OCI-LY7 (cell line): ENCODE measurements around the gene FRMPD1. TPM values are rescaled to one million over a fixed set of nuclear protein-coding genes. Genes with fewer than 3 reads are reported as not detected.

Experiments
- BruUV-seq: library from RNA; stranded (reverse); fragments of 400-500 nt; replicated peaks from 2 replicates; lab custom pipeline; 2021; lab: Mats Ljungman, UMichigan
- CTCF ChIA-PET: fragments of 300-600 bp; sonication (Branson Sonifier 250); formaldehyde crosslinking; loops from one replicate; lab custom pipeline; 2022; ENCODE audit warnings: antibody characterized with exemption; ENCODE audit not compliant: unreplicated experiment; lab: Charles Lee
- POLR2A ChIA-PET: fragments of 300-600 bp; sonication (Branson Sonifier 250); formaldehyde crosslinking; loops from one replicate; lab custom pipeline; 2022; ENCODE audit warnings: antibody characterized with exemption; lab: Charles Lee
- DNase-seq: peaks from one replicate; pipeline ENCODE4 v3.0.0-alpha.2; 2015; ENCODE audit warnings: low spot score
- H2AFZ ChIP-seq: fragments of 200-600 bp; sonication (generic), shearing (Covaris generic); 2 replicates; pipeline ENCODE4 v1.6.1; 2014; ENCODE audit warnings: mild to moderate bottlenecking, antibody characterized with exemption, low read length, moderate library complexity
- H3K27ac ChIP-seq: fragments of 200-600 bp; sonication (generic); 2 replicates; pipeline ENCODE4 v1.5.1; 2014; ENCODE audit warnings: mixed run types, low read depth, mild to moderate bottlenecking, moderate library complexity, low read length, inconsistent platforms; ENCODE audit not compliant: poor library complexity, severe bottlenecking
- H3K36me3 ChIP-seq: fragments of 200-600 bp; sonication (generic); 2 replicates; pipeline ENCODE4 v1.6.1; 2014; ENCODE audit warnings: mild to moderate bottlenecking, antibody characterized with exemption, low read length, moderate library complexity, mixed read lengths; ENCODE audit not compliant: insufficient read depth
- H3K4me1 ChIP-seq: fragments of 200-600 bp; sonication (generic); 2 replicates; pipeline ENCODE4 v1.5.1; 2014; ENCODE audit warnings: mild to moderate bottlenecking, low read length; ENCODE audit not compliant: insufficient read depth, poor library complexity, severe bottlenecking
- H3K4me2 ChIP-seq: fragments of 200-600 bp; sonication (generic); 2 replicates; pipeline ENCODE4 v1.6.1; 2014; ENCODE audit warnings: mild to moderate bottlenecking, low read length
- H3K4me3 ChIP-seq: fragments of 200-600 bp; sonication (generic); 2 replicates; pipeline ENCODE4 v1.5.1; 2014; ENCODE audit warnings: mild to moderate bottlenecking, low read depth, low read length; ENCODE audit not compliant: poor library complexity, severe bottlenecking
- H3K79me2 ChIP-seq: fragments of 200-600 bp; sonication (generic); 2 replicates; pipeline ENCODE4 v1.6.1; 2016; ENCODE audit warnings: low read depth, mild to moderate bottlenecking, low read length, moderate library complexity, mixed read lengths; ENCODE audit not compliant: insufficient read depth
- H3K9me2 ChIP-seq: fragments of 200-600 bp; sonication (generic); 2 replicates; pipeline ENCODE4 v1.6.1; 2016; ENCODE audit warnings: mild to moderate bottlenecking, low read length, mixed read lengths; ENCODE audit not compliant: insufficient read depth
- H3K9me3 ChIP-seq: fragments of 200-600 bp; sonication (generic); 2 replicates; pipeline ENCODE4 v1.6.1; 2014; ENCODE audit warnings: mild to moderate bottlenecking, mixed run types, low read length, mixed read lengths
- H4K20me1 ChIP-seq: fragments of 200-600 bp; sonication (generic); 2 replicates; pipeline ENCODE4 v1.6.1; 2014; ENCODE audit warnings: mild to moderate bottlenecking, antibody characterized with exemption, low read length, moderate library complexity, mixed read lengths; ENCODE audit not compliant: insufficient read depth
- CTCF ChIP-seq: fragments of 200-600 bp; sonication (generic); conservative IDR thresholded peaks from 2 replicates; pipeline ENCODE4 v1.5.1; 2014; ENCODE audit warnings: mild to moderate bottlenecking, antibody characterized with exemption, low read length, moderate library complexity, mixed read lengths
- EZH2phosphoT487 ChIP-seq: fragments of 200-600 bp; sonication (generic); IDR thresholded peaks from 2 replicates; pipeline ENCODE4 v1.6.1; 2018; ENCODE audit warnings: low read depth, borderline replicate concordance, mild to moderate bottlenecking, mixed run types, antibody characterized with exemption, low read length, moderate library complexity, mixed read lengths
- intact Hi-C: fragments of 100-400 bp; cut with micrococcal nuclease; formaldehyde crosslinking; loops from one replicate; pipeline ENCODE4 v1.10.0; 2022; ENCODE audit not compliant: unreplicated experiment
- total RNA-seq, 2 experiments: library from RNA; depleted of rRNA in 1 of 2; stranded (reverse); fragments of >200 nt in 1 of 2; shearing (Covaris generic) in 1 of 2; gene quantifications; 2 replicates each; pipeline ENCODE4 v1.2.3, GENCODE V29; 2014 to 2022

Gene FRMPD1
- total RNA-seq, 2 experiments from 2014 or later: not detected

- no peaks in the 10 kb centered on the region for H3K36me3 ChIP-seq
- H3K4me2 ChIP-seq: no peak overlapping the region
- intact Hi-C loops: no loop called here
- no peaks in the 10 kb centered on the region for H3K4me1 ChIP-seq
- no peak overlapping the region for H2AFZ ChIP-seq
- H4K20me1 ChIP-seq: no peaks in the 10 kb centered on the region
- no peak for TF ChIP-seq EZH2phosphoT487
- TF ChIP-seq CTCF: no peak
- no peak overlapping the region for H3K27ac ChIP-seq
- POLR2A ChIA-PET: no interaction called here
- no peak for DNase-seq
- CTCF ChIA-PET: no interaction called here
- no peaks in the 10 kb centered on the region for H3K9me3 ChIP-seq
- no peak overlapping the region for H3K4me3 ChIP-seq
- no peaks in the 10 kb centered on the region for H3K79me2 ChIP-seq
- no peaks in the 10 kb centered on the region for H3K9me2 ChIP-seq
- no TSS peak for BruUV-seq
These were observed 43.6 kb downstream of the FRMPD1 start for GRCh38 chr9:37694355-37694754.

- H3K9me3 ChIP-seq: no peaks in the 10 kb centered on the region
- DNase-seq: no peak
- no peaks in the 10 kb centered on the region for H3K79me2 ChIP-seq
- TF ChIP-seq CTCF: no peak
- no peak for TF ChIP-seq EZH2phosphoT487
- no peak overlapping the region for H3K27ac ChIP-seq
- H2AFZ ChIP-seq: no peak overlapping the region
- H3K9me2 ChIP-seq: no peaks in the 10 kb centered on the region
- no TSS peak for BruUV-seq
- ChIA-PET POLR2A (interaction anchor here (0.6 kb wide), 1 partner anchor 157 kb away, joined by 3 read pairs; no protein-coding TSS in a partner anchor), CTCF (no interaction called here)
- no peak overlapping the region for H3K4me3 ChIP-seq
- no peaks in the 10 kb centered on the region for H3K36me3 ChIP-seq
- H4K20me1 ChIP-seq: no peaks in the 10 kb centered on the region
- no peak overlapping the region for H3K4me2 ChIP-seq
- H3K4me1 ChIP-seq: no peaks in the 10 kb centered on the region
- intact Hi-C loops: no loop called here
These were observed 45.8 kb downstream of the FRMPD1 start for GRCh38 chr9:37696528-37696927.

GRCh38 chr9:37700131-37700530, 49.4 kb downstream of the FRMPD1 start:
- ChIA-PET POLR2A (no interaction called here), CTCF (interaction anchor here (0.5 kb wide), 1 partner anchor 336 kb away, joined by 5 read pairs; no protein-coding TSS in a partner anchor)
- H3K79me2 ChIP-seq: no peaks in the 10 kb centered on the region
- H3K36me3 ChIP-seq: no peaks in the 10 kb centered on the region
- no peaks in the 10 kb centered on the region for H3K9me2 ChIP-seq
- BruUV-seq: no TSS peak
- no peaks in the 10 kb centered on the region for H3K4me1 ChIP-seq
- no peak overlapping the region for H3K4me3 ChIP-seq
- DNase-seq: no peak
- intact Hi-C loops: no loop called here
- no peaks in the 10 kb centered on the region for H4K20me1 ChIP-seq
- no peak overlapping the region for H3K4me2 ChIP-seq
- no peak overlapping the region for H3K27ac ChIP-seq
- no peak overlapping the region for H2AFZ ChIP-seq
- H3K9me3 ChIP-seq: no peaks in the 10 kb centered on the region
- no peak for TF ChIP-seq CTCF
- TF ChIP-seq EZH2phosphoT487: no peak
